Fibroblast of mammary gland (primary cell): ENCODE measurements around the gene TAGLN3.
"Not testable (repeated sequence)": the region's sequence is repeated elsewhere in the genome, so short reads cannot be mapped to it uniquely, and the experiment has no call there.

Experiments used
- DNase-seq: peaks from one replicate; pipeline ENCODE4 v3.0.0-alpha.2; 2010; ENCODE audit warnings: low read depth
- H3K4me3 ChIP-seq: 2 replicates; pipeline ENCODE4 v1.5.1; 2011; ENCODE audit warnings: low read depth, mild to moderate bottlenecking, low read length, moderate library complexity; ENCODE audit not compliant: control insufficient read depth
- TF ChIP-seq, protein P1 (sequence below): conservative IDR thresholded peaks from 2 replicates; pipeline ENCODE4 v1.5.1; 2011; ENCODE audit warnings: low read depth, low read length, inconsistent platforms; ENCODE audit not compliant: control insufficient read depth, insufficient read depth

TAGLN3 gene

DNA sequence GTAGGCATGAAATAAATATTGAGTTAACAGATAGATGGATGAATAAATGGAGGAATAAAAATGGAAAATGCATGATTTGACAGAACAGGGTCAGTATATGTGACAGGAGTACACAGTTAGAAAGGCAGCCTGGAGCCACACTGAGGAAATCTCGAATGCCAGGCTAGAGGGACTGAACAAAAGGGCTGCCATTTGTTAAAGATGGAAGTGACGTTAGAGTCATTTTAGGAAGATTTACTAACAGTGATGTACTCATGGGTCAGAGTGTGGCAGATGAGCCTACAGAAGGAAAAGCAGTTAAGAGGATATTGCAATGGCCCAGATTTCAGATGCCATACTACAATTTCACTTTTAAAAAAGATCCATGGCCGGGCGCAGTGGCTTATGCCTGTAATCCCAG is 28.4 kb downstream of the TAGLN3 start:
- no peak for DNase-seq
- TF ChIP-seq, protein P1, sequence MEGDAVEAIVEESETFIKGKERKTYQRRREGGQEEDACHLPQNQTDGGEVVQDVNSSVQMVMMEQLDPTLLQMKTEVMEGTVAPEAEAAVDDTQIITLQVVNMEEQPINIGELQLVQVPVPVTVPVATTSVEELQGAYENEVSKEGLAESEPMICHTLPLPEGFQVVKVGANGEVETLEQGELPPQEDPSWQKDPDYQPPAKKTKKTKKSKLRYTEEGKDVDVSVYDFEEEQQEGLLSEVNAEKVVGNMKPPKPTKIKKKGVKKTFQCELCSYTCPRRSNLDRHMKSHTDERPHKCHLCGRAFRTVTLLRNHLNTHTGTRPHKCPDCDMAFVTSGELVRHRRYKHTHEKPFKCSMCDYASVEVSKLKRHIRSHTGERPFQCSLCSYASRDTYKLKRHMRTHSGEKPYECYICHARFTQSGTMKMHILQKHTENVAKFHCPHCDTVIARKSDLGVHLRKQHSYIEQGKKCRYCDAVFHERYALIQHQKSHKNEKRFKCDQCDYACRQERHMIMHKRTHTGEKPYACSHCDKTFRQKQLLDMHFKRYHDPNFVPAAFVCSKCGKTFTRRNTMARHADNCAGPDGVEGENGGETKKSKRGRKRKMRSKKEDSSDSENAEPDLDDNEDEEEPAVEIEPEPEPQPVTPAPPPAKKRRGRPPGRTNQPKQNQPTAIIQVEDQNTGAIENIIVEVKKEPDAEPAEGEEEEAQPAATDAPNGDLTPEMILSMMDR: no peak
- H3K4me3 ChIP-seq: no peak overlapping the region

DNA sequence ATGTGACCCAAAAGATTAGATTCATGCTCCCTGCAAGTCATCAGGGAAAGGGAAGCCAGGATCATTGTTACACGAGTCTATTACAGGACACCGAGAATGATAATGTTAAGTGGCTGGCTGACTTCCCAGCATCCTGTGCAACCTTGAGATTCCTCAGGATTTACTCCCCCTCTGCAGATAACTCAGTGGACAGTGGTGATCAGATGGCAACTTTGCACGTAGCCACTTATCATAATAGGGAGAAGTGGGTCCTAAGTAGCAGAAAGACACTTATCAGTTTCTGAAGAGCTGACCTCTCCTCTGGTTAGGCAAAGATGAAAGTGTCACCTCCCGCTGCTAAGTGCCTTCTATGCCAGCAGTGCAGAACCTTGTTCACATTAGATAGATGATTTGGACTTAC is 29.1 kb downstream of the TAGLN3 start:
- no peak for DNase-seq
- TF ChIP-seq, protein P1: no peak
- H3K4me3 ChIP-seq: no peak overlapping the region

DNA sequence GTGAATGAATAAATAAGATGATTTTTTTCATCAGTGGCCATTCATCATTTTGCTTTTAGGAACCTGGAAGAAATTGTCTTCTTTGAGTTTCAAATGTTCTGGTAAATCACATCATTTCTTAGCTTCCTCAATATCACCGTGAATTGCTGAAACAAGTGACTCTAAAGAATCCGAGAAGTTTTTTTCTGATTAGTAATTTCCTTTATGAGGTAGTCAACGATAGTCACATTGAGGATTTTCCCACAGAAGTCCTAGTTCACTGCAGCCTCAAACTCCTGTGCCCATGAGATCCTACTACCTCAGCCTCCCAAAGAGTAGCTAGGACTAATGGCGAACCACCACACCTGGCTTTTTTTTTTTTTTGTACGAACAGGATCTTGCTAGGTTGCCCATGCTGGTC is 32.2 kb downstream of the TAGLN3 start:
- no peak for DNase-seq
- no peak overlapping the region for H3K4me3 ChIP-seq
- TF ChIP-seq, protein P1: no peak

GRCh38 chr3:112032098-112032731 is 33.5 kb downstream of the TAGLN3 start:
- TF ChIP-seq, protein P1: no peak
- no peak overlapping the region for H3K4me3 ChIP-seq
- no peak for DNase-seq

DNA sequence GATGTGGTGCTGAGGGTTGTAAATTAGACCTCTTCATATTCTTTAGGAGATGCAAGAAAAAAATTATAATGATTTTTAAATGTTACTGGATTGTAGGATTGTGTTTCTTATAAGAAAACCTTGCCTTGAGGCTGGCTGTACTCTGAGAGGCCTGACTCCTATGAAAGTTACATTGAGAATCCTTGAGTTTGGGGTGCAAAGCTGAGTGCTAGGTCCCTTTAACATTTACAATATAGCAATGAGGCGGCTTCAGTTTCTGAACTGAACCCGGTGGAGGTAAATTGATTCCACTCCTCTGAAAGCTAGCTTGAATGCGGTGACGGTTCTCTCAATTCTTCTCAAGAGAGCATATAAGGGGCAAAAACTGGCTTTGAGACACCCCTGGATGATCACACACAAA is 35.7 kb downstream of the TAGLN3 start, which contains the start of gene TMPRSS7:
Gene TMPRSS7, plus strand, starts transcription at position 301 of the 400 bp plus-strand sequence. CDS start 110 bp downstream, outside the sequence.
- TF ChIP-seq, protein P1: no peak
- no peak for DNase-seq
- H3K4me3 ChIP-seq: no peak within 1 kb of the TSS

DNA sequence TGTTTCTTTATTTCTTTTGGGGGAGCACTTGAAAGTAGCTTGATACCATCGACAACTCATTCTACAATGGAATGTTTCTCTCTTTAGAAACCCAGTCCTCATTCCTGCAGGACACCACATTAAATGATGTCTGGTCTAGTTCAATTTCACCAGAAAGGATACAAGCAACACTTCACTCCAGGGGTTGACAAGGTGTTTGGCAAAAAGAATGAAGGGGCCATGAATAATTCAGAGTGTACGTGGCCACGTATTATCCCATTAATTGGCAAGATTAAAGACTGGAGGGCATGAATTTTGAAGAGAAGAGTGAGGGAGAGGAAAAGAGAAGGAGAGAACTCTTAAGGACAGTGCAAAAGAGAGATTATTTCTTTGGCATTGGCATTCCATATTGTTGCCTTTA is 36.5 kb downstream of the TAGLN3 start:
- DNase-seq: no peak
- TF ChIP-seq, protein P1: no peak
- no peak overlapping the region for H3K4me3 ChIP-seq

DNA sequence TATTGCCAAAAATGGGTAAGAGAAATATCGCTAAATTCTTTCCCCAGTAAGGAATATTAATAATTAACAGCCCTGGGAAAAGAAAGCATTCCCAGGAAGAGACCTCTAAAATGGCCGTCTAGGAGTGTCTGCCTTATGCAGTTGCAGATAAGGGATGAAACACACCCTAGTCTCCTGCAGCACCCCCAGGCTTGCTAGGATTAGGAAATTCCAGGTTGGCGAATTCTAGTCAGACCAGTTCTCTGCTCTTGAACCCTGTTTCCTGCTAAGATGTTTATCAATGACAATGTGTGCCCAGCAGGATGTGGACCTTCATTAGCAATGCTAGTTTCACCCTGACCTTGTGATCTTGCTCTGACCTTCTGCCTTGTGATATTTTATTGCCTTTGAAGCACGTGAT is 38.5 kb downstream of the TAGLN3 start:
- DNase-seq, H3K4me3 ChIP-seq: not testable (repeated sequence)
